ENCODE results near the gene API5.

API5 gene

GRCh38 chr11:43354311-43354710 lies 42.5 kb downstream of the API5 start:
- Histone ChIP-seq H3F3A (ENCODE audit: insufficient read depth, low read length) (no peaks in the 10 kb centered on the region), H3K9me3 (ENCODE audit: low read length) (no peaks in the 10 kb centered on the region), H4K20me1 (ENCODE audit: insufficient read depth, low read length) (no peaks in the 10 kb centered on the region), H3K9me2 (ENCODE audit: low read depth, low read length) (no peaks in the 10 kb centered on the region), H3K4me3 (ENCODE audit: low read depth, low read length, poor library complexity, severe bottlenecking) (no peak overlapping the region), H3K4me1 (ENCODE audit: insufficient read depth, low read length, severe bottlenecking) (peaks cover 9% of the 10 kb centered on the region), H3K4me2 (ENCODE audit: low read length) (no peak overlapping the region), H3K79me2 (ENCODE audit: insufficient read depth, low read length) (peaks cover 4% of the 10 kb centered on the region), H3K9ac (ENCODE audit: low read length) (no peak overlapping the region), H3K36me3 (ENCODE audit: insufficient read depth, low read length) (no peaks in the 10 kb centered on the region), H3K27me3 (ENCODE audit: insufficient read depth, low read length) (no peaks in the 10 kb centered on the region), H2AFZ (ENCODE audit: low read length) (no peak overlapping the region), H3K27ac (ENCODE audit: low read depth, low read length, poor library complexity, severe bottlenecking) (no peak overlapping the region)
- no peak for TF ChIP-seq CTCF (IDR thresholded peaks at IDR 0.05; ENCODE audit: low read length)
- TF ChIP-seq EZH2 (IDR thresholded peaks at IDR 0.05; ENCODE audit: borderline replicate concordance, low read length): no peak

GRCh38 chr11:43356336-43356735 lies 44.5 kb downstream of the API5 start:
- no peak for TF ChIP-seq CTCF (IDR thresholded peaks at IDR 0.05; ENCODE audit: low read length)
- no peak for TF ChIP-seq EZH2 (IDR thresholded peaks at IDR 0.05; ENCODE audit: borderline replicate concordance, low read length)
- no peak overlapping the region for H2AFZ ChIP-seq (ENCODE audit: low read length)
- no peak overlapping the region for H3K9ac ChIP-seq (ENCODE audit: low read length)
- no peak overlapping the region for H3K4me2 ChIP-seq (ENCODE audit: low read length)
- peaks cover 26% of the 10 kb centered on the region for H3K4me1 ChIP-seq (ENCODE audit: insufficient read depth, low read length, severe bottlenecking)
- peaks cover 24% of the 10 kb centered on the region for H3K79me2 ChIP-seq (ENCODE audit: insufficient read depth, low read length)
- no peaks in the 10 kb centered on the region for H3K9me3 ChIP-seq (ENCODE audit: low read length)
- no peak overlapping the region for H3K27ac ChIP-seq (ENCODE audit: low read depth, low read length, poor library complexity, severe bottlenecking)
- H3K27me3 ChIP-seq (ENCODE audit: insufficient read depth, low read length): no peaks in the 10 kb centered on the region
- no peaks in the 10 kb centered on the region for H4K20me1 ChIP-seq (ENCODE audit: insufficient read depth, low read length)
- H3K9me2 ChIP-seq (ENCODE audit: low read depth, low read length): no peaks in the 10 kb centered on the region
- H3K4me3 ChIP-seq (ENCODE audit: low read depth, low read length, poor library complexity, severe bottlenecking): no peak overlapping the region
- no peaks in the 10 kb centered on the region for H3F3A ChIP-seq (ENCODE audit: insufficient read depth, low read length)
- no peaks in the 10 kb centered on the region for H3K36me3 ChIP-seq (ENCODE audit: insufficient read depth, low read length)

GRCh38 chr11:43358279-43358800 lies 46.5 kb downstream of the API5 start:
- peak overlapping the region; percentile 99 for H3K4me3 ChIP-seq (ENCODE audit: low read depth, low read length, poor library complexity, severe bottlenecking)
- H3K4me1 ChIP-seq (ENCODE audit: insufficient read depth, low read length, severe bottlenecking): peaks cover 28% of the 10 kb centered on the region
- no peaks in the 10 kb centered on the region for H3F3A ChIP-seq (ENCODE audit: insufficient read depth, low read length)
- H3K27me3 ChIP-seq (ENCODE audit: insufficient read depth, low read length): no peaks in the 10 kb centered on the region
- H3K27ac ChIP-seq (ENCODE audit: low read depth, low read length, poor library complexity, severe bottlenecking): no peak overlapping the region
- H4K20me1 ChIP-seq (ENCODE audit: insufficient read depth, low read length): no peaks in the 10 kb centered on the region
- H2AFZ ChIP-seq (ENCODE audit: low read length): 0 out of 2 replicates have a peak overlapping the region, but pooled peaks have one; percentile 6
- no peaks in the 10 kb centered on the region for H3K9me2 ChIP-seq (ENCODE audit: low read depth, low read length)
- TF ChIP-seq EZH2 (IDR thresholded peaks at IDR 0.05; ENCODE audit: borderline replicate concordance, low read length) (no peak), CTCF (IDR thresholded peaks at IDR 0.05; ENCODE audit: low read length) (no peak)
- peaks cover 43% of the 10 kb centered on the region for H3K79me2 ChIP-seq (ENCODE audit: insufficient read depth, low read length)
- peak overlapping the region; percentile 94 for H3K9ac ChIP-seq (ENCODE audit: low read length)
- H3K36me3 ChIP-seq (ENCODE audit: insufficient read depth, low read length): peaks cover 4% of the 10 kb centered on the region; the same call in 1 of the 2 replicates
- peak overlapping the region; percentile 100 for H3K4me2 ChIP-seq (ENCODE audit: low read length)
- no peaks in the 10 kb centered on the region for H3K9me3 ChIP-seq (ENCODE audit: low read length)
